ENCODE results near the gene SH3RF3. TPM values are rescaled to one million over a fixed set of nuclear protein-coding genes. Genes with fewer than 3 reads are reported as not detected.

SH3RF3 gene
- total and polyA plus RNA-seq, 10 of the 15 experiments (the other 5 are each of a cell fraction or from before 2014, with no cell fraction given): 0.08 to 8.8 (median 2.3) TPM

DNA sequence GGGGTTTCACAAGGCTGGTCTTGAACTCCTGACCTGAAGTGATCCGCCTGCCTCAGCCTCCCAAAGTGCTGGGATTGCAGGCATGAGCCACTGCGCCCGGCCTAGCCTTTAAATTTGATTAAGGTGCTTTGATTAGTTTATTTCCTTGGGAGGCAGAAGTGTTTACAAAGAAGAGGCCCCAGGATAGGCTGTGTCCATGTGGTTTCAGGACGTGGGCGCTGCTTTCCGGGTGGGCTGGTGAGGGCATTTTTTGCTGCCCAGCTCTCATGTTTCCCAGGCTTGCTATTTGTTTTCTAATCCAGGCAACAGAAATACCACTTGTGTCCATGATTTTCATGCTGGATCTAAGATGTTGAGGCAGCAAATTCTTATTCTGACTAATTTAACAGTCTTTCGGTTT lies 124.2 kb downstream of the SH3RF3 start:
- in situ Hi-C loops (cut with MboI): no loop called here
- Histone ChIP-seq H3K4me1 (ENCODE audit: control insufficient read depth, insufficient read depth, low read length) (peaks cover 29% of the 10 kb centered on the region), H4K20me1 (ENCODE audit: control insufficient read depth, insufficient read depth) (no peaks in the 10 kb centered on the region), H3K27me3 (replicated peaks in 1 of 2; ENCODE audit: control insufficient read depth in 2 of 2, insufficient read depth in 2 of 2, low read length in 1 of 2) (no peaks in the 10 kb centered on the region; a peak in 1 of 4 replicates), H3K79me2 (ENCODE audit: control insufficient read depth, insufficient read depth, low read length) (no peaks in the 10 kb centered on the region; the same call in 1 of the 2 replicates), H3K9ac (ENCODE audit: control insufficient read depth, insufficient read depth, low read length) (no peak overlapping the region), H3K4me3 (no peak overlapping the region), H3K27ac (ENCODE audit: control insufficient read depth, insufficient read depth) (peak overlapping the region; percentile 13; the same call in 1 of the 2 replicates), H3K9me3 (replicated peaks; ENCODE audit: control insufficient read depth, insufficient read depth, low read length) (no peaks in the 10 kb centered on the region), H3K4me2 (ENCODE audit: control insufficient read depth, insufficient read depth) (no peak overlapping the region), H2AFZ (ENCODE audit: control insufficient read depth, low read depth, low read length) (no peak overlapping the region), H3K36me3 (ENCODE audit: control insufficient read depth in 2 of 2, insufficient read depth in 2 of 2, low read length in 1 of 2) (no peaks in the 10 kb centered on the region)
- intact Hi-C loops (cut with micrococcal nuclease; ENCODE audit: unreplicated experiment): loop anchor here (5.0 kb wide), 1 partner anchor 259 kb away; no protein-coding TSS in a partner anchor
- no TSS peak for BruUV-seq (replicated peaks)
- FAIRE-seq (no peak), DNase-seq (ENCODE audit: low read depth, low spot score) (no peak), ATAC-seq (no peak)
- TF ChIP-seq SMC3 (IDR thresholded peaks at IDR 0.05; ENCODE audit: borderline replicate concordance, low read length): no peak
- no peak for TF ChIP-seq KDM1A (IDR thresholded peaks at IDR 0.05; ENCODE audit: borderline replicate concordance)
- TF ChIP-seq SMARCA5 (IDR thresholded peaks at IDR 0.05): no peak
- TF ChIP-seq HSF1 (IDR thresholded peaks at IDR 0.05; ENCODE audit: low read depth, low read length): no peak
- no peak for TF ChIP-seq NFYA (IDR thresholded peaks at IDR 0.05; ENCODE audit: borderline replicate concordance, low read depth, low read length)
- TF ChIP-seq WRNIP1 (IDR thresholded peaks at IDR 0.05; ENCODE audit: borderline replicate concordance, low read depth, low read length): no peak
- no peak for TF ChIP-seq FOXK2 (IDR thresholded peaks at IDR 0.05)
- no peak for TF ChIP-seq BCL11A (IDR thresholded peaks at IDR 0.05; ENCODE audit: low read depth, low read length)
- ChIA-PET SMC1A (ENCODE audit: uncharacterized antibody, unreplicated experiment) (interaction anchor here (0.8 to 7.3 kb wide), 6 partner anchors 10 to 257 kb away, joined by 3 to 76 read pairs (median 6); no protein-coding TSS in a partner anchor), POLR2A (no interaction called here), CTCF (interaction anchor here (1.2 to 1.9 kb wide), 2 partner anchors 14 to 27 kb away, joined by 4 to 6 read pairs; no protein-coding TSS in a partner anchor), RAD21 (ENCODE audit: unreplicated experiment) (interaction anchor here (0.6 to 3.3 kb wide), 3 partner anchors 15 to 58 kb away, joined by 3 to 26 read pairs (median 3); no protein-coding TSS in a partner anchor)
- WGBS (ENCODE audit: insufficient coverage, insufficient replicate concordance, low lambda C conversion rate, missing lambda C conversion rate): 86% methylated on average over 7 of the region's 7 CpGs

Measured in GM12878 (cell line).